Measurements from ENCODE around the gene ZIK1. TPM values are rescaled to one million over a fixed set of nuclear protein-coding genes. Genes with fewer than 3 reads are reported as not detected.

The ZIK1 gene
- total and polyA plus RNA-seq, 3 experiments from 2014 or later = 7.6 to 10.9 (median 9.7) TPM

DNA sequence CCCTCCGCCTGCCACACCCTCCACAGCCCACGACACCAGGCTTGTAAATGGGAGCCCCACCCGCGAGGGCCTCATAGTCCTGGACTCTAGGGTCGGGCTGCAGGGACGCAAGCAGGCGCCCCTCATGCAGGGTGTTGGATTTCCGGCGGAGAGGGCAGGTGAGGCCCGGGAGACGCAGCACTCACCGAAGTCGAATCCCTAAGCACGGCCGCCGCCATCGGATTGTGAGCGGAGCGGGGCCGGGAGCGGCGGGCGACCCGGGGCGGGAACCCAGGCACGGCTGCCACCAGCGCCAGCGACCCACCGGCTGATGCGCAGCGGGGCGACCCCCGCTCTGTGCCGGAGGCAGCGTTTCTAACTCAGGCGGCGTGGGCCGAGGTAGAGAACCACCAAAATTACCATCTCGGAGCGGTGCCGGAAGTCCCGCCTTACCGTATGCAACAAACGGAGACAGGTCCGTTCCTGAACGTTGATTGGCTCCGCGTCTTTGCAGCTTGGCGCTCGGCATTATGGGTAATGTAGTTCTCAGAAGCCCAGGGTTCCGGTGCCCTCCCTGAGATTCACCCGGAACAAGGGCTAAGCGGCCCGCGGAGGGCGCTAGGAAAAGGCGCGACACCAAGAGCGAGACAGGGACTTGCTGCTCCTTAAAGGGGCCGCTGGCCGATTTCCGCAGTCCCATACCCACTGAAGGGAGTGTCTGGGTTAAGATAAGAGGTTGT is 5.3 kb upstream of the ZIK1 start, which contains the start of gene ZNF416:
Gene ZNF416 (minus strand): TSS at position 425 of the 719 bp plus-strand sequence. CDS start 207 bp downstream, at position 218.
- Histone ChIP-seq H3K27me3 (ENCODE audit: insufficient read depth, low read length, poor library complexity, severe bottlenecking) (no peaks in the 10 kb centered on the region), H3K27ac (ENCODE audit: low read depth, low read length) (peak within 1 kb of the TSS; percentile 41), H3K4me1 (ENCODE audit: insufficient read depth, low read length) (peaks cover 24% of the 10 kb centered on the region), H3K9me3 (ENCODE audit: low read length) (peaks cover 50% of the 10 kb centered on the region), H3K4me3 (ENCODE audit: low read length) (peak within 1 kb of the TSS; percentile 83), H3K36me3 (ENCODE audit: insufficient read depth, low read length) (peaks cover 33% of the 10 kb centered on the region)
- Mint-ChIP-seq H3K27ac (peak within 1 kb of the TSS; percentile 70 to 91 (median 86)), H3K36me3 (peaks cover 38 to 64% (median 42%) of the 10 kb centered on the region in 3 donors), H3K27me3 (peaks cover 0 to 2% of the 10 kb centered on the region in 2 donors), H3K4me3 (peak within 1 kb of the TSS; percentile 80 to 93 (median 86)), H3K9me3 (peaks cover 16 to 68% (median 54%) of the 10 kb centered on the region in 5 donors), H3K4me1 (peaks cover 26 to 33% (median 30%) of the 10 kb centered on the region in 3 donors)
- peak; percentile 90 to 98 (median 95) for DNase-seq
- CTCF ChIA-PET = interaction anchor here (0.6 to 1.2 kb wide), 2 partner anchors 23 to 240 kb away, joined by 3 read pairs; no protein-coding TSS in a partner anchor
- POLR2A ChIA-PET = interaction anchor here (0.6 to 1.4 kb wide), 4 partner anchors 21 to 803 kb away, joined by 3 to 4 read pairs (median 4); partner anchors contain the start of genes ZNF530, ZNF548 and ZNF551

DNA sequence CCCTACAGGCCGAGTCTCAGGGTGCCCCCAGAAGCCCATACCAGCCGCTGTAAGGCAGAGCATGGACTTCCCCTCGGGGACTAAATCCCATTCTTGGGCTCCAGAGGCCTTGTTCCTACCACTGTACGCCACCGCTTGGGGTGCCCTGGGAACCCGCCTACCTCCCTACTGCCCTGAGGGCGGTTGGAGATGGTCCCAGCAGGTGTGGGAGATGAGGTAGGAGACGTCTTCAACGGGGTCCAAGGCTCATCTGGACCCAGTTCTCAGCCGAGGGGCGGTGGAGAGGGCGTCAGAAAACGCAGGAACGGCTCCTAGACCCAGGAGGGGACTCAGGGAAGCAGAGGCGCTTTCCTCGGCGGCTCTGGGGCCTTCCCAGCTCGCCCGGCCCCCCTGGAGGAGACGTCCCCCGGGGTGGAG is 833 bp upstream of the ZIK1 start:
- H3K27ac Mint-ChIP-seq = peak overlapping the region in 2 of 8 donors; percentile 32 to 72
- H3K36me3 Mint-ChIP-seq = peaks cover 26 to 59% (median 40%) of the 10 kb centered on the region in 3 donors
- peaks cover 16 to 65% (median 53%) of the 10 kb centered on the region in 5 donors for H3K9me3 Mint-ChIP-seq
- Histone ChIP-seq H3K4me3 (ENCODE audit: low read length) (peak overlapping the region; percentile 71), H3K9me3 (ENCODE audit: low read length) (peaks cover 26% of the 10 kb centered on the region), H3K27ac (ENCODE audit: low read depth, low read length) (no peak overlapping the region), H3K4me1 (ENCODE audit: insufficient read depth, low read length) (peaks cover 25% of the 10 kb centered on the region), H3K27me3 (ENCODE audit: insufficient read depth, low read length, poor library complexity, severe bottlenecking) (no peaks in the 10 kb centered on the region), H3K36me3 (ENCODE audit: insufficient read depth, low read length) (peaks cover 1% of the 10 kb centered on the region)
- no peaks in the 10 kb centered on the region for H3K27me3 Mint-ChIP-seq
- ChIA-PET POLR2A (interaction anchor here (0.5 to 1.0 kb wide), 3 partner anchors 32 to 749 kb away, joined by 3 to 4 read pairs (median 3); partner anchors contain the start of gene ZNF154), CTCF (interaction anchor here (1.2 kb wide), 1 partner anchor 31 kb away, joined by 3 read pairs; the partner anchor contains the start of gene ZNF134)
- no peak for DNase-seq
- peak overlapping the region in 5 of 7 donors; percentile 1 to 92 (median 49) for H3K4me3 Mint-ChIP-seq
- peaks cover 23 to 36% (median 27%) of the 10 kb centered on the region in 3 donors for H3K4me1 Mint-ChIP-seq

DNA sequence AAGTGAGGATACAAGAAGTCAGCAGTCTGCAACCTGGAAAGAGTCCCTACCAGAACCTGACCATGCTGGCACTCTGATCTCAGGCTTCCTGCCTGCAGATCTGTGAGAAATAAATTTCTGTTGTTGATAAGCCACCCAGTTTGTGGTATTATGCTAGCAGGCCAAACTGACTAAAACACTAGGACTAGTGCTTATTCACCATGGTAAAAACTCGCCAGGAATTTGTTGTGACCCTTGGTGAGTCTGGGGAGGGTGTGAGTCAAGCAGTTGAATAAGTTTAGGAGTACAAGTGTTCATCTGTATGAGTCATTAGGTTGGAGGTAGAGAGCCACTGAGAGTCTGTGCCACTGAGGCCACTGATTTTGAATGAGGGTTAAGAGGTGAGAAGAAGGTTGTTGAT is 3.6 kb downstream of the ZIK1 start:
- Mint-ChIP-seq H3K9me3 (peaks cover 24 to 88% (median 81%) of the 10 kb centered on the region in 5 donors), H3K36me3 (peaks cover 39 to 81% (median 78%) of the 10 kb centered on the region in 3 donors), H3K4me3 (no peak overlapping the region), H3K27ac (no peak overlapping the region), H3K27me3 (peaks cover 0 to 3% of the 10 kb centered on the region in 2 donors), H3K4me1 (peaks cover 15 to 24% (median 18%) of the 10 kb centered on the region in 3 donors)
- POLR2A ChIA-PET = no interaction called here
- Histone ChIP-seq H3K4me1 (ENCODE audit: insufficient read depth, low read length) (peaks cover 16% of the 10 kb centered on the region), H3K36me3 (ENCODE audit: insufficient read depth, low read length) (peaks cover 27% of the 10 kb centered on the region), H3K27ac (ENCODE audit: low read depth, low read length) (no peak overlapping the region), H3K27me3 (ENCODE audit: insufficient read depth, low read length, poor library complexity, severe bottlenecking) (no peaks in the 10 kb centered on the region), H3K4me3 (ENCODE audit: low read length) (no peak overlapping the region), H3K9me3 (ENCODE audit: low read length) (peaks cover 65% of the 10 kb centered on the region)
- CTCF ChIA-PET = no interaction called here
- DNase-seq = no peak

DNA sequence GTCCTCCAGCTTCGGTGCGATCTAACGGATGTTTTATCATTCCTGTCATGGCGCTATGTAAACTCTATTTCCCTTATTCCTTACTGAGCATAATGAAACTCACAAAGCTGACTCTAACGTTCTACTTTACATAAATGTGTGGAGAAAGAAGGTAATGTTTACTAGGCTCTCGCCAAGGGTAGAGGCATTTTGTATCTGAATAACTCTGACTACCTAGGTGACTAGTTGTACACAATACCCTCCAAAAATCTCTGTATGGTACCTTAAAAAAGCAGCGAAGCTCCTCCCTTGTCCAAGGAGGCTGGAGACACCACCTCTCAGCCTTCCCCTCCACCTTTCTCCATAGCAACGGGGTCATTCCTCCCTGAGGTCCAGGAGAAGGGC is 15.4 kb downstream of the ZIK1 start:
- H3K9me3 Mint-ChIP-seq = peaks cover 9 to 54% (median 40%) of the 10 kb centered on the region in 5 donors
- POLR2A ChIA-PET = interaction anchor here (0.9 to 1.0 kb wide), 3 partner anchors 15 to 33 kb away, joined by 3 to 4 read pairs (median 3); partner anchors contain the start of genes ZNF134 and ZNF416
- DNase-seq = no peak
- H3K36me3 Mint-ChIP-seq = peaks cover 25 to 48% (median 31%) of the 10 kb centered on the region in 3 donors
- H3K4me1 Mint-ChIP-seq = peaks cover 22 to 34% (median 31%) of the 10 kb centered on the region in 3 donors
- Histone ChIP-seq H3K9me3 (ENCODE audit: low read length) (peaks cover 6% of the 10 kb centered on the region), H3K27ac (ENCODE audit: low read depth, low read length) (no peak overlapping the region), H3K27me3 (ENCODE audit: insufficient read depth, low read length, poor library complexity, severe bottlenecking) (no peaks in the 10 kb centered on the region), H3K4me1 (ENCODE audit: insufficient read depth, low read length) (peaks cover 15% of the 10 kb centered on the region), H3K36me3 (ENCODE audit: insufficient read depth, low read length) (peaks cover 9% of the 10 kb centered on the region), H3K4me3 (ENCODE audit: low read length) (peak overlapping the region; percentile 79)
- peak overlapping the region in 7 of 8 donors; percentile 44 to 98 (median 78) for H3K27ac Mint-ChIP-seq
- H3K4me3 Mint-ChIP-seq = peak overlapping the region; percentile 85 to 94 (median 87)
- CTCF ChIA-PET = no interaction called here
- no peaks in the 10 kb centered on the region for H3K27me3 Mint-ChIP-seq

DNA sequence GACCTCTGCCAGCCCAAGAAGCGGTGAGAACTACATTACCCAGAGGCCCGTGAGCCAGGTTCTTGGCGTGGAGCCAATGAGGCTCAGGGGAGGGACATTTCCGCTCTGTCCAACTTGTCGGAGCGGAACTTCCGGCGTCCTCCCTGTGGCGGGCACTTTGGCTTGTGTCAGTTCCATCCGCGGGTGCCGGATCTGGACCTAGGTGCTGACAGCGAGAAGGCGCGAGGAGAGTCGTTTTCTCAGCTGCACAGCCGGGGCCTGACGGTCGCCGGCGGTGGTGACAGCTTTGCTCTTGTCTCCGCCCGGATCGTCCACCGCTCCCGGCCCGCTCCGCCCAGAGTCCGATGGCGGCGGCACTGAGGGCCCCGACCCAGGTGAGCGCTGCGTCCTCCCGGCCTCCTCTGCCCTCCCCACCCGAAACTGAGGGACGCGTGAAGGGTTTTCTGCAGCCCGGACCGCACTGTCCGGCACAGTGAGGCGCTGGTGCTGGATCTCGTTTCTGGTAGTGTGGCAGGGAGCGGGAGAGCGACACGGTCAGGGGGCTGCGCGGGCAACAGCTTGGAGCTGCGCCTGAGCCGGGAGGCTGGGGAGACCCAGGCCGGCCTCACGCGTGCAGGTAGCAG is 15.9 kb downstream of the ZIK1 start, which contains the start of gene ZNF530:
Gene ZNF530 (plus strand): TSS at position 125 of the 623 bp plus-strand sequence. CDS start 4,461 bp downstream, outside the sequence.
- ChIA-PET CTCF (no interaction called here), POLR2A (interaction anchor here (0.9 to 1.0 kb wide), 3 partner anchors 14 to 33 kb away, joined by 3 to 4 read pairs (median 3); partner anchors contain the start of genes ZNF134 and ZNF416)
- H3K27ac ChIP-seq (ENCODE audit: low read depth, low read length) = peak within 1 kb of the TSS; percentile 14
- no peaks in the 10 kb centered on the region for H3K27me3 ChIP-seq (ENCODE audit: insufficient read depth, low read length, poor library complexity, severe bottlenecking)
- peaks cover 11% of the 10 kb centered on the region for H3K9me3 ChIP-seq (ENCODE audit: low read length)
- H3K27me3 Mint-ChIP-seq = no peaks in the 10 kb centered on the region
- peaks cover 14% of the 10 kb centered on the region for H3K36me3 ChIP-seq (ENCODE audit: insufficient read depth, low read length)
- peaks cover 9 to 55% (median 42%) of the 10 kb centered on the region in 5 donors for H3K9me3 Mint-ChIP-seq
- DNase-seq = peak; percentile 70 to 89 (median 76)
- peak within 1 kb of the TSS in 7 of 8 donors; percentile 44 to 98 (median 78) for H3K27ac Mint-ChIP-seq
- peak within 1 kb of the TSS; percentile 85 to 94 (median 87) for H3K4me3 Mint-ChIP-seq
- peak within 1 kb of the TSS; percentile 79 for H3K4me3 ChIP-seq (ENCODE audit: low read length)
- peaks cover 30 to 50% (median 36%) of the 10 kb centered on the region in 3 donors for H3K36me3 Mint-ChIP-seq
- peaks cover 22 to 34% (median 31%) of the 10 kb centered on the region in 3 donors for H3K4me1 Mint-ChIP-seq
- peaks cover 15% of the 10 kb centered on the region for H3K4me1 ChIP-seq (ENCODE audit: insufficient read depth, low read length)

DNA sequence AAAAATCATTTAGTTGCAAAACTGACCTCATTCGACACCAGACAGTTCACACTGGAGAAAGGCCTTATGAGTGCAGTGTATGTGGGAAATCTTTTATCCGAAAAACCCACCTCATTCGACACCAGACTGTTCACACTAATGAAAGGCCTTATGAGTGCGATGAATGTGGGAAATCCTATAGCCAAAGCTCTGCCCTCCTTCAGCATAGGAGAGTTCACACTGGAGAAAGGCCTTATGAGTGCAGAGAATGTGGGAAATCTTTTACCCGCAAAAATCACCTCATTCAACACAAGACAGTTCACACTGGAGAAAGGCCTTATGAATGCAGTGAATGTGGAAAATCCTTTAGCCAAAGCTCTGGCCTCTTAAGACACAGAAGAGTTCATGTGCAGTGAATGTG is 23.0 kb downstream of the ZIK1 start:
- H3K9me3 ChIP-seq (ENCODE audit: low read length) = peaks cover 39% of the 10 kb centered on the region
- no peaks in the 10 kb centered on the region for H3K27me3 ChIP-seq (ENCODE audit: insufficient read depth, low read length, poor library complexity, severe bottlenecking)
- no peaks in the 10 kb centered on the region for H3K4me1 ChIP-seq (ENCODE audit: insufficient read depth, low read length)
- POLR2A ChIA-PET = no interaction called here
- DNase-seq = no peak
- no peak overlapping the region for H3K27ac ChIP-seq (ENCODE audit: low read depth, low read length)
- Mint-ChIP-seq H3K27ac (peak overlapping the region in 1 of 8 donors; percentile 33), H3K36me3 (peaks cover 40 to 73% (median 57%) of the 10 kb centered on the region in 3 donors), H3K4me1 (peaks cover 1 to 6% (median 2%) of the 10 kb centered on the region in 3 donors), H3K4me3 (no peak overlapping the region), H3K27me3 (no peaks in the 10 kb centered on the region), H3K9me3 (peaks cover 11 to 88% (median 69%) of the 10 kb centered on the region in 5 donors)
- peaks cover 30% of the 10 kb centered on the region for H3K36me3 ChIP-seq (ENCODE audit: insufficient read depth, low read length)
- no peak overlapping the region for H3K4me3 ChIP-seq (ENCODE audit: low read length)
- CTCF ChIA-PET = no interaction called here

DNA sequence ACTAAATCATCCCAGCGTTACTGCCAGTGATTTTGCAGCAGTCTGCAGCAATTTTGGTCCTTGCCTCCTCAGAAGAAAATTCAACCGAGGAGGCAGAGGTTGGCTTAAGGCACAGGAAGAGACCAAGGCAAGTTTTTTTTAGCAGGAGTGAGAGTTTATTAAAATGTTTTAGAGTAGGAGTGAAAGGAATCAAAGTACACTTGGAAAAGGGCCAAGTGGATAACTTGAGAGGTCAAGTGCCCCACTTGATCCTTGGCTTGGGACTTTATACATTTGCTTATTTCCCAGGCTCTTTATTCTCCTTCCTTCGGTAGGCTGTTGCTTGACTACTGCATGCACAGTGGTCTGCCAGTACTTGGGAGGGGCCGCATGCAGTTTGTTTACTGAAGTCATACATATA is 27.2 kb downstream of the ZIK1 start:
- Histone ChIP-seq H3K4me1 (ENCODE audit: insufficient read depth, low read length) (peaks cover 17% of the 10 kb centered on the region), H3K27me3 (ENCODE audit: insufficient read depth, low read length, poor library complexity, severe bottlenecking) (no peaks in the 10 kb centered on the region), H3K9me3 (ENCODE audit: low read length) (peaks cover 31% of the 10 kb centered on the region), H3K27ac (ENCODE audit: low read depth, low read length) (no peak overlapping the region), H3K36me3 (ENCODE audit: insufficient read depth, low read length) (peaks cover 10% of the 10 kb centered on the region), H3K4me3 (ENCODE audit: low read length) (no peak overlapping the region)
- Mint-ChIP-seq H3K4me3 (peak overlapping the region in 1 of 7 donors; percentile 27), H3K27ac (no peak overlapping the region), H3K27me3 (no peaks in the 10 kb centered on the region), H3K4me1 (peaks cover 19 to 25% (median 23%) of the 10 kb centered on the region in 3 donors), H3K9me3 (peaks cover 21 to 74% (median 56%) of the 10 kb centered on the region in 5 donors), H3K36me3 (peaks cover 19 to 55% (median 42%) of the 10 kb centered on the region in 3 donors)
- CTCF ChIA-PET = no interaction called here
- POLR2A ChIA-PET = no interaction called here
- no peak for DNase-seq

Data from CD8-positive, alpha-beta memory T cell (primary cell).